HepG2 (cell line): ENCODE results near the gene RFXAP. TPM values are rescaled to one million over a fixed set of nuclear protein-coding genes. Genes with fewer than 3 reads are reported as not detected.

ENCODE experiments used
- ATAC-seq: fragments of 200-7000 bp; cut with Tn5 transposase; 3 replicates; pipeline ENCODE4 v1.9.1; 2020; ENCODE audit warnings: mild to moderate bottlenecking, moderate library complexity
- BruUV-seq: library from RNA; stranded (reverse); fragments of 400-500 nt; replicated peaks from 2 replicates; lab custom pipeline; 2021; lab: Mats Ljungman, UMichigan
- CTCF ChIA-PET: fragments of 300-600 bp; formaldehyde crosslinking; extraction: SDS; loops from one replicate; lab custom pipeline; 2021; ENCODE audit warnings: low total read pairs, inconsistent platforms, low intra/inter-chr PET ratio; lab: Yijun Ruan, JAX
- POLR2A ChIA-PET: fragments of 350-600 bp; sonication (Branson Sonifier 250); formaldehyde crosslinking; loops from one replicate; lab custom pipeline; 2020; ENCODE audit warnings: antibody characterized with exemption, inconsistent platforms; lab: Yijun Ruan, JAX
- DNase-seq: peaks from one replicate; pipeline ENCODE4 v3.0.0-alpha.2; 2015; ENCODE audit warnings: low spot score
- FAIRE-seq: peaks from 3 replicates; lab custom pipeline; 2011; peaks lifted over from hg19 to GRCh38; lab: Jason Lieb, UNC
- H2AFZ ChIP-seq: one replicate; pipeline ENCODE4 v1.6.1; 2011; ENCODE audit warnings: low read length, inconsistent platforms
- H3K27ac ChIP-seq: fragments of 300-600 bp; 3 replicates; pipeline ENCODE4 v1.8.0; 2011; ENCODE audit warnings: mixed run types, mild to moderate bottlenecking, mixed read lengths, low read length, inconsistent platforms; ENCODE audit not compliant: insufficient read depth; ENCODE audit errors: extremely low read length
- H3K27me3 ChIP-seq, 2 experiments: fragments of 200-600 bp in 1 of 2; 2 replicates in 1 of 2; 3 replicates in 1 of 2; pipeline versions ENCODE4 v1.6.0 to v1.8.0; 2011; ENCODE audit warnings: low read length in 2 of 2, mild to moderate bottlenecking in 2 of 2, moderate library complexity in 2 of 2, inconsistent platforms in 1 of 2; ENCODE audit not compliant: insufficient read depth in 2 of 2, control insufficient read depth in 1 of 2
- H3K36me3 ChIP-seq, 2 experiments: fragments of 200-600 bp in 1 of 2; replicated peaks in 1 of 2; 2 replicates in 1 of 2; 3 replicates in 1 of 2; pipeline versions ENCODE4 v1.5.1 to v1.8.0; 2011; ENCODE audit warnings: low read length in 2 of 2, inconsistent platforms in 1 of 2; ENCODE audit not compliant: insufficient read depth in 2 of 2, control insufficient read depth in 1 of 2
- H3K4me1 ChIP-seq: 2 replicates; pipeline ENCODE4 v1.5.1; 2012; ENCODE audit warnings: low read length, inconsistent platforms; ENCODE audit not compliant: insufficient read depth
- H3K4me2 ChIP-seq: 2 replicates; pipeline ENCODE4 v1.6.0; 2011; ENCODE audit warnings: low read depth, low read length, inconsistent platforms
- H3K4me3 ChIP-seq, 3 experiments: fragments of 200-600 bp in 1 of 3; sonication (generic), shearing (Covaris generic) in 1 of 3; replicated peaks in 1 of 3; 2 replicates each; pipeline ENCODE4 v1.5.1; 2011 to 2016; ENCODE audit warnings: low read length in 3 of 3, inconsistent platforms in 2 of 3, low read depth in 2 of 3, mild to moderate bottlenecking in 2 of 3, control low read depth in 1 of 3, mixed read lengths in 1 of 3; ENCODE audit not compliant: insufficient read depth in 1 of 3
- H3K79me2 ChIP-seq: one replicate; pipeline ENCODE4 v1.6.1; 2011; ENCODE audit warnings: low read length, inconsistent platforms; ENCODE audit not compliant: insufficient read depth
- H3K9ac ChIP-seq: 2 replicates; pipeline ENCODE4 v1.6.0; 2011; ENCODE audit warnings: mild to moderate bottlenecking, low read depth, low read length, inconsistent platforms; ENCODE audit not compliant: insufficient read depth
- H3K9me3 ChIP-seq: 2 replicates; pipeline ENCODE4 v1.5.1; 2012; ENCODE audit warnings: mild to moderate bottlenecking, low read length
- H4K20me1 ChIP-seq: 2 replicates; pipeline ENCODE4 v1.6.0; 2011; ENCODE audit warnings: inconsistent platforms, mild to moderate bottlenecking, low read length, moderate library complexity; ENCODE audit not compliant: insufficient read depth
- ATF7 ChIP-seq, 2 experiments: fragments of 450-650 bp in 1 of 2; sonication (generic) in 1 of 2; formaldehyde crosslinking in 1 of 2; IDR thresholded peaks; 2 replicates each; pipeline versions ENCODE4 v1.4.0 to v1.6.1; 2016 to 2020; ENCODE audit warnings: antibody characterized with exemption in 1 of 2, mild to moderate bottlenecking in 1 of 2, missing genetic modification reagents in 1 of 2
- CEBPB ChIP-seq: IDR thresholded peaks from 2 replicates; pipeline ENCODE4 v1.6.1; 2011; ENCODE audit warnings: low read depth, low read length, improper control_type of control experiment, borderline replicate concordance
- FOXA1 ChIP-seq, 2 experiments: fragments of 450-650 bp in 1 of 2; sonication (generic) in 1 of 2; formaldehyde crosslinking in 1 of 2; IDR thresholded peaks; 2 replicates each; pipeline versions ENCODE4 v1.4.0 to v1.6.1; 2016 to 2020; ENCODE audit warnings: missing genetic modification reagents in 1 of 2
- ZBTB3 ChIP-seq: sonication (generic); formaldehyde crosslinking; IDR thresholded peaks from 2 replicates; pipeline ENCODE4 v1.4.0; 2020; ENCODE audit warnings: low read depth, mild to moderate bottlenecking, moderate library complexity, missing genetic modification reagents, borderline replicate concordance
- ZNF703 ChIP-seq: sonication (generic); formaldehyde crosslinking; IDR thresholded peaks from 2 replicates; pipeline ENCODE4 v1.5.1; 2020; ENCODE audit warnings: missing genetic modification reagents, mild to moderate bottlenecking, moderate library complexity, borderline replicate concordance
- WGBS: methylation state at CpG from one replicate; pipeline ENCODE4 v1.1.6; 2017; ENCODE audit warnings: low lambda C conversion rate; 5-methylcytosine and 5-hydroxymethylcytosine counted together
- in situ Hi-C: cut with HindIII; loops from 2 replicates; pipeline ENCODE4 v1.10.0; 2017; ENCODE audit warnings: low pct_unique_long_range_greater_than_20kb; ENCODE audit not compliant: extremely low pct_ligation_motif_present
- intact Hi-C: fragments of 100-400 bp; cut with micrococcal nuclease; formaldehyde crosslinking; loops from one replicate; pipeline ENCODE4 v1.10.0; 2022; ENCODE audit not compliant: unreplicated experiment
- polyA plus RNA-seq, 8 experiments: library from polyadenylated mRNA; depleted of rRNA in 3 of 8; stranded (reverse) in 7 of 8; unstranded in 1 of 8; fragments of >200 nt; fragmentation: Illumina TruSeq in 4 of 8; extraction: Trizol in 4 of 8; gene quantifications; 2 replicates each; pipeline versions ENCODE4 v1.2.1 to v1.2.3, GENCODE V29; 2011 to 2016; ENCODE audit warnings: low read depth in 4 of 8, missing spikeins in 1 of 8, mixed read lengths in 1 of 8; ENCODE audit not compliant: insufficient read depth in 1 of 8
- total RNA-seq, 5 experiments: library from RNA; depleted of rRNA; stranded (reverse); fragments of >200 nt; fragmentation: Illumina TruSeq; extraction: Trizol; gene quantifications; 2 replicates each; pipeline ENCODE4 v1.2.3, GENCODE V29; 2016; ENCODE audit warnings: low read depth in 1 of 5

RFXAP gene
- total and polyA plus RNA-seq, 2 of the 13 experiments (the other 11 are each of a cell fraction or from before 2014, with no cell fraction given) = 1.8 to 7.9 TPM

DNA sequence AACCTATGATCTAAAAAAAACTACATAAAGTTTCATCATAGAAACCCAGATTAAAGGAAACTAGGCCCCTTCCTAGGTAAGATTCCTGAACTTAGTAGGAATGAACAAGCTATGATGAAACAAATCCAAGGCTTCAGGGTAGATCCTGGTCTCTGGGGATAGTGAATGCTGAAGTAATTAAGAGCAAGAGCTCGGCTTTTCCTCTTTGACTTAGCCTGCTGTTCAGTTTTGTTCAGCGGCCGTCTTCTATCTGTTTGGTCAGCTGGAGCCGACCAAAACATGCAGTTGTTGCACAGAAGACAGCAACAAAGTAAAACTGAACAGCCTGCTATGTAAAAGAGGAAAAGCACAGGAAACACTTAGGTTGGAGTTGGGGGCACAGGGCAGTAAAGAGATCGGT lies 44.1 kb upstream of the RFXAP start:
- intact Hi-C loops = no loop called here
- H3K79me2 ChIP-seq = no peaks in the 10 kb centered on the region
- H3K4me2 ChIP-seq = no peak overlapping the region
- ATAC-seq (no peak), DNase-seq (no peak), FAIRE-seq (no peak)
- BruUV-seq = no TSS peak
- TF ChIP-seq ZBTB3 (CRISPR knock-in tag) = no peak
- no peak overlapping the region for H3K4me3 ChIP-seq
- in situ Hi-C loops = no loop called here
- no peaks in the 10 kb centered on the region for H3K36me3 ChIP-seq
- WGBS = 36% methylated on average over 5 of the region's 5 CpGs
- no peaks in the 10 kb centered on the region for H3K4me1 ChIP-seq
- ChIA-PET CTCF (no interaction called here), POLR2A (no interaction called here)
- H3K9ac ChIP-seq = no peak overlapping the region
- no peak overlapping the region for H2AFZ ChIP-seq
- no peaks in the 10 kb centered on the region for H4K20me1 ChIP-seq
- H3K9me3 ChIP-seq = no peaks in the 10 kb centered on the region
- peaks cover 0 to 6% of the 10 kb centered on the region in 2 experiments; a peak in 3 of 5 replicates for H3K27me3 ChIP-seq
- no peak overlapping the region for H3K27ac ChIP-seq

DNA sequence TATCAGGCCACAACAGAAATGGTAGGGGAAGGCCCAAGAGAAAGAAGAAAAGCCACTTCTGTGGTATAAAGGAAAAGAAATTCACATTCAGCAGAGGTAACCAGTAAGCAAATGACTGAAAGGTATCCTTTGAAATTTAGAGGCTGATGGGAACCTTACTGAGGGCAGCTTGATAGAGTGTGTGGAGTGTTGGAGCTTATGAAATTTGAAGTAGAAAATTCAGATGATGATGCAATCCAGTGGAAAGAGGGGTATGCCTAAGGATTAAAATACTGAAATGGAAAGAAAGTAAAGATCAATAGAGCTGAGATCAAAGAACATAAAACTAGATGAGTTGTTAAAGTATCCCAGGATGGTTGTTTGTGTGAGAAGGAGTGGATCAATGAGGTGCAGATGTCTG lies 42.8 kb upstream of the RFXAP start:
- ChIA-PET CTCF (no interaction called here), POLR2A (no interaction called here)
- BruUV-seq = no TSS peak
- intact Hi-C loops (no loop called here), in situ Hi-C loops (no loop called here)
- Histone ChIP-seq H4K20me1 (no peaks in the 10 kb centered on the region), H3K27ac (no peak overlapping the region), H3K9me3 (no peaks in the 10 kb centered on the region), H3K4me2 (no peak overlapping the region), H3K27me3 (peaks cover 0 to 6% of the 10 kb centered on the region in 2 experiments; a peak in 3 of 5 replicates), H3K4me1 (no peaks in the 10 kb centered on the region), H3K4me3 (no peak overlapping the region), H3K79me2 (no peaks in the 10 kb centered on the region), H2AFZ (no peak overlapping the region), H3K36me3 (no peaks in the 10 kb centered on the region), H3K9ac (no peak overlapping the region)
- FAIRE-seq (no peak), DNase-seq (no peak), ATAC-seq (no peak)
- TF ChIP-seq ZNF703 (CRISPR knock-in tag) = no peak
- peak; percentile 60 for TF ChIP-seq ATF7 (IDR thresholded peaks at IDR 0.05)
- TF ChIP-seq ATF7 (CRISPR knock-in tag; IDR thresholded peaks at IDR 0.05) = no peak
- TF ChIP-seq CEBPB = peak; percentile 15; the same call in 1 of the 2 replicates
- TF ChIP-seq FOXA1 (IDR thresholded peaks at IDR 0.05) = no peak
- no peak for TF ChIP-seq FOXA1 (CRISPR knock-in tag; IDR thresholded peaks at IDR 0.05)
